OCI-LY7 (cell line): ENCODE measurements around the gene CRTC1.

ENCODE experiments used
- CTCF ChIP-seq: fragments of 200-600 bp; sonication (generic); conservative IDR thresholded peaks from 2 replicates; pipeline ENCODE4 v1.5.1; 2014; ENCODE audit warnings: mild to moderate bottlenecking, antibody characterized with exemption, low read length, moderate library complexity, mixed read lengths
- EZH2phosphoT487 ChIP-seq: fragments of 200-600 bp; sonication (generic); IDR thresholded peaks from 2 replicates; pipeline ENCODE4 v1.6.1; 2018; ENCODE audit warnings: low read depth, borderline replicate concordance, mild to moderate bottlenecking, mixed run types, antibody characterized with exemption, low read length, moderate library complexity, mixed read lengths

GRCh38 chr19:18660939-18661670, 22.4 kb upstream of the CRTC1 start:
- TF ChIP-seq CTCF = no peak
- TF ChIP-seq EZH2phosphoT487 = no peak
